GM21528 (cell line): ENCODE data around the gene DMBX1.

ENCODE experiments used
- ATAC-seq: cut with Tn5 transposase; IDR thresholded peaks from one replicate; pipeline ENCODE4 v1.9.1; 2021; ENCODE audit warnings: mild to moderate bottlenecking, moderate library complexity; ENCODE audit not compliant: unreplicated experiment, low FRiP score

DMBX1 gene

GRCh38 chr1:46522969-46523320 is 33.3 kb downstream of the DMBX1 start:
- ATAC-seq = no peak

- no peak for ATAC-seq
These were observed 34.1 kb downstream of the DMBX1 start for GRCh38 chr1:46523496-46524353.

- ATAC-seq = no peak
These were observed 35.2 kb downstream of the DMBX1 start for GRCh38 chr1:46524843-46525242.

GRCh38 chr1:46525253-46525983 is 35.8 kb downstream of the DMBX1 start:
- ATAC-seq = no peak

- no peak for ATAC-seq
These were observed 36.5 kb downstream of the DMBX1 start for GRCh38 chr1:46526013-46526690.

GRCh38 chr1:46526691-46527291 is 37.2 kb downstream of the DMBX1 start:
- ATAC-seq = no peak

GRCh38 chr1:46527474-46528296 is 38.0 kb downstream of the DMBX1 start:
- no peak for ATAC-seq

GRCh38 chr1:46528297-46528955 is 38.8 kb downstream of the DMBX1 start:
- no peak for ATAC-seq

GRCh38 chr1:46529031-46529630 is 39.5 kb downstream of the DMBX1 start:
- ATAC-seq = no peak

- no peak for ATAC-seq
These were observed 40.7 kb downstream of the DMBX1 start for GRCh38 chr1:46530311-46530710.

- ATAC-seq = no peak
These were observed 41.3 kb downstream of the DMBX1 start for GRCh38 chr1:46530791-46531409.

- ATAC-seq = no peak
These were observed 42.5 kb downstream of the DMBX1 start for GRCh38 chr1:46532095-46532494.

GRCh38 chr1:46532498-46533178 is 43.0 kb downstream of the DMBX1 start:
- ATAC-seq = no peak

GRCh38 chr1:46533179-46533864 is 43.7 kb downstream of the DMBX1 start:
- no peak for ATAC-seq

GRCh38 chr1:46535063-46535462 is 45.4 kb downstream of the DMBX1 start:
- no peak for ATAC-seq

GRCh38 chr1:46536527-46536926 is 46.9 kb downstream of the DMBX1 start:
- no peak for ATAC-seq

GRCh38 chr1:46537651-46538050 is 48.0 kb downstream of the DMBX1 start:
- ATAC-seq = no peak

- ATAC-seq = no peak
These were observed 48.5 kb downstream of the DMBX1 start for GRCh38 chr1:46538147-46538546.
